Inflammatory macrophage (primary cell): ENCODE data around the gene PUDP.
"Not testable (repeated sequence)": the region's sequence is repeated elsewhere in the genome, so short reads cannot be mapped to it uniquely, and the experiment has no call there.

Source experiments
- DNase-seq, 2 donors: peaks; one replicate each; pipeline ENCODE4 v3.0.0-alpha.2; 2020 to 2022
- total RNA-seq, 18 experiments: gene quantifications; one replicate each; lab custom pipeline; 2026; ENCODE audit warnings: mixed read lengths in 6 of 18, inconsistent platforms in 2 of 18; lab: John Stamatoyannopoulos, UW

The PUDP gene
- total RNA-seq: 2.9 to 17.3 (median 9.3) reads per million in 18 experiments

- DNase-seq: peak; percentile 73 to 86
Observed at GRCh38 chrX:7147978-7148854, at the start of gene PUDP. TSS of gene PUDP (minus strand) at chrX:7148153. CDS start at chrX:7148113, 40 bp downstream.

DNA sequence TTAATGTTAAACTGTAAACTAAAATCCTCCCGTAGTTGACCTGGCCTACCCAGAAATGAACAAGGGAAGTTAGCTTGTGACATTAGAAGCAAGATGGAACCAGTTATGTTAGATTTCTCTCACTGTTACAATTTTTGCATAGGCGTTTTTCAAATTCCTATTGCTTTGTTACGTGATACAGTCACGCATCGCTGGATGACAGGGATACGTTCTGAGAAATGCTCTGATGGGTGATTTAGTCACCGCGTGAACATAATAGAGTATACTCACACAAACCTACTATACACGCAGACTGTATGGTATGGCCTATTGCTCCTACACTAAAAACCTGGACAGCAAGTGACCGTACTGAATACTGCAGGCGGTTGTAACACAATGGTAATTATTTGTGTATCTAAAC, 46.7 kb upstream of the PUDP start:
- DNase-seq: no peak

DNA sequence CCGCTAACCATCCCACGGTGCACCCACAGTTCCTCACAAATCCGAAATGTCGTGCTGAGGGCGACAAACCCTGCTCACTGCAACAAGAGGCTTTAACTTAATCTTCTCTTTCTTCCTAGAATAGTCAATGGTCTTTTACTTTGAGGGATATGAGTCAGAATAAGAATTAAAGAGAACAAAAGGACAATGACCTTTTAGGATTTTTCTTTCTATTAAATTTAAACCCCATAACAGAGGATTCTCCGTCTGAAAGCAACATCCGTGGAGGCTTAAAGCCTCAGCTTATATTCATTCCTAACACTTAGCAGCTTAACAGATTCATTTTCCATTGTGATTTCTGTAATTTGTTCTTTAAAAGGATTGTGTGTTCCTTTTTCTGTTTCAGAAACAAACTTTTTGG, 44.9 kb upstream of the PUDP start:
- no peak for DNase-seq

- DNase-seq: no peak
Observed at GRCh38 chrX:7191681-7192110, 43.7 kb upstream of the PUDP start.

- no peak for DNase-seq
Observed at GRCh38 chrX:7190157-7190556, 42.2 kb upstream of the PUDP start.

- DNase-seq: no peak
Observed at GRCh38 chrX:7188672-7189071, 40.7 kb upstream of the PUDP start.

DNA sequence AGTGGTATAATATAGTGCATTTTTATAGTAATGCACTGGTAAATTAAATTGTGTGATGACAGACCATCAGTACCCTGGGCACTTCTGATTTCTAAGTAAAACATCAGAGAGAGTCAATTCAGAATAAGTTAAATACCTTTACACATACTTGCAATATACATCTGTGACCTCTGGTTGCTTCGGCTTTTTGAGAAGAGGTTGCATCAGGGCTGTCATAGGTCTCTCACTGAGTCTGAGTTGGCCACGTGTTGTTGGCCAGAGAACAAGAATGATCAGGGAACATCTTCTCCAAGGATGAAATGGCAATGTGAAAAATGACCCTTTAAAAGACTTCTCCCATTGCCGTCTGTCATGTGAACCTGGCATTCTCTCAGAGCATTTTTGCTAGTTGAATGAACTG, 36.9 kb upstream of the PUDP start:
- no peak for DNase-seq

DNA sequence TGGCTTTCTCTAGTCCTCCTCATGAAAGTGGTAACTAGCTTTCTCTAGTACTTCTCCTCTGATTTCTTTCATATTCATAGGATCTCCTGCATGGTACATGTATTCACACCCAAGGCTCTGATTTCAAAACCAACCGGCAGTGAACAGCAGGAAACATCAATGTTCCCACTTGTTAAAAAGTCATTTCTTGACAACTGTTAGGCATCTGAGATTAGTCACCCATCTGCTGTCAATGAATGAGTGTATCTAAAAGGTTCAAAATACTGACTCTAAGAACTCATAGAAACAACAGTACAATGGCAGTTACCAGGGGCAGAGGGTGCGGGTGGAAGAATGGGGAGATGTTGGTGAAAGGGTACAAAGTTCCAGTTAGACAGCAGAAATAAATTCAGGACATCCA, 31.5 kb upstream of the PUDP start:
- DNase-seq: no peak

GRCh38 chrX:7178859-7179258, 30.9 kb upstream of the PUDP start:
- DNase-seq: not testable (repeated sequence)

- DNase-seq: peak; percentile 12 to 23
Observed at GRCh38 chrX:7170898-7171297, 22.9 kb upstream of the PUDP start.

DNA sequence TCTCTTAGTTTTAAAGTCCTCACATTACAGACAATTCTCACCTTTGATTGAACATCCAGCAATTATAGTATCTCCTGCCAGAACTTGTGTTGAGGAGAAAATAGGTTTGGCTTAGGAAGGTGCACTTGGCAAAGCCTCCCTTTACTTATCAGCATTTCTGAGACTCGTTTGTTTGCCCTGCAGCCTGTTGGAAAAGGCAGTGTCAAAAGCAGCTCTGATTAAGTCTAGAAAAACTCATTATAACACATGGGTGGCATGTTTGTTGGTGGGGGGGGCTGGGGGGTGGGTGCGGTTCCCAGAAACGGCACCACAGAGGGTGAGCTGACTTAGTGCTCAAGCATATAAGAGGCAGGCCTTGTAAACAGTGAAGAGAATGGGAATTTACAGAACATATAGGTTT, 21.7 kb upstream of the PUDP start:
- no peak for DNase-seq

DNA sequence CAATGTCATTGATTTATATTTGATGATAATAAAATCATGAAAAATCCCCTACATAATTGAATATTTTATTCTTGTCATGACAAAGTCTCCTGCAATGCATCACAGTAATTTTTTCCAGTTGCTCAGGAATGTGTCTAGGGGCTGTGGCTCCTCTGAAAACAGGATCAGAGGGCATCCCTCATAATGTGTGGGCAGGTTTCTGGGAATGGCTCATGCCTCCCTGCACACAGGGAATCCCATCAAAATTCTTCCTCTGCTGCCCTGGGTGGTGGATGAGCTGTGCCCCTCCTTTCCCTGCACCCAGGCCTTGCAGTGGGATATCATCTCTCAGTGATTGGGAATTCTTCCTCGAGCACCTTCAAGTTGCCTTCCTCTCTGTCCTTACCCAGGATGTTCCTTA, 20.4 kb upstream of the PUDP start:
- DNase-seq: no peak

- no peak for DNase-seq
Observed at GRCh38 chrX:7164174-7164573, 16.2 kb upstream of the PUDP start.

DNA sequence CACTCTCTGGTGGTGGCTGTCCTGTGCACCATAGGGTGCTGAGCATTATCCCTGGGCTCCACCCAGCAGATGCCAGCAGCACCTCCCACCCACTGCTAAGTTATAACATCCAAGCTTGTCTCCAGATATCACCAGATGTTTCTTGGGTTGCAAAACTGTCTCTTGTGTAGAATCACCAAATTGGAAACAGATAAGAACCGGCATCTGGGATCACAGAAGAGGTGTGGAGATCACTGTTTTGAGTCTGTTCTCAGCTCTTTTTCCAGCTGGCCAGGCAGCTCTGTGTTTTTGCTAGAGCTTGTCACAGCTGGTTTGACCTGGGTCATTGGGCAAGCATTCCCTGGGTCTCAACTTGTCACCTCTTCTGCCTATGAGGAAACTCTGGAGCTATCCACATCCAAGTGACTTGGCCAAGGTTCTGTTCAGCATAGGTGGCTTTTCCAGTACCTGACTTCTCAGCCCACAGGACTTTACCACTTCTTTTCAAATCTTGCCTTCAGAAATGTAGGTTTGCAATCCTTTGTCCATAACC, 15.3 kb upstream of the PUDP start:
- DNase-seq: no peak

DNA sequence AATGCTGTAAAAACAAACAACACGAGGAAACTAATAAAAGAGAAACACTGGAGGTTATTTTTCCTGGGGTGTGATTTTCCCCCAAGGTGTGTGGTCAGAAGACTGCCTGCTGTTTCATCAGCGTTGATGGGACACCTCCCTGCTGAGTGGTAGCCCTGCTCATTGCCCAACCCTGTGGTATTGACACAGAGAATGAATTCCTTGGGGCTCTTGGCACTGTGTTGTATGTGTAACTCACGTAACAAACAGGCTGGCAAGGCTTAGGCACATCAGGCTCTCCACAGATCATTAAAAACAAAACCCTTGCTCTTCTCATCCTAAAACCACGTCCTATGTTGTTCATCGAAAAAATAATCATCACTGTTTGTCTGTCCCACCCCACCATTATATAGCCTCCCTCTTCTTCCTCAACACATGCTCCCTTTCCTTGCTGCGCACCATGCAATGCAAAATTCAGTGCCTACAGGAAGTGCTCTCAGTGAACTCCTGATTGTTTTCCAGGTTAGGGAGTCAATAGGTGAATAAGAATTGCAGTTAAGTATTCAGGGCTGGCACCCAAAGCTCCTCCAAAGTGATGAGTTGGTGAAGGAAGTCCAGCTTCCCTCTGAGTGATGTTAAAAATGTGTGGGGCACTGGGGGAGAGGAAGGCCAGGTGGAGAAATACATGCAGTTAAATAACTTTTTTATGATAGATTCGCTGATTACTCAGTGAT, 11.4 kb upstream of the PUDP start:
- no peak for DNase-seq

GRCh38 chrX:7158468-7158990, 10.6 kb upstream of the PUDP start:
- no peak for DNase-seq

DNA sequence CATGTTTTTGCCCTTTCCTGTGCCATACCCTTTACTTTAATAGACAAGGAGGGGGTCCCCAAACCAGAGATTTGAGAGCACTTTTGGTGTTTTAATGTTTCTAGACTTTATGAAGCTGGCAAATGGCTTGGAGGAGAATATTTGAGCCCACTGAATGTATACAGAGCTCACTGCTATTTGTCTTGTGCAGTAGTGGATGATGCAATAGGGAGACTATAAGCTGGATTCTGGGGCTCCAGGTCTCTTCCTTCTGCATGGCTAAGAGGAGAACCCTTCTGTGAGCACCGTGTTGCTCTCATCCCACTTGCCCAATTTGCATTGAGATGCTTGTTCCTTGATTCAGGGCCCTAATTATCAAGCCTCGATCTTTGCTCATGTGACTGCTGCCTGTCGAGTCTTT, 8.9 kb upstream of the PUDP start:
- no peak for DNase-seq

- no peak for DNase-seq
Observed at GRCh38 chrX:7155163-7155562, 7.2 kb upstream of the PUDP start.

GRCh38 chrX:7154041-7154597, 6.2 kb upstream of the PUDP start:
- no peak for DNase-seq

- DNase-seq: no peak
Observed at GRCh38 chrX:7153231-7153630, 5.3 kb upstream of the PUDP start.

DNA sequence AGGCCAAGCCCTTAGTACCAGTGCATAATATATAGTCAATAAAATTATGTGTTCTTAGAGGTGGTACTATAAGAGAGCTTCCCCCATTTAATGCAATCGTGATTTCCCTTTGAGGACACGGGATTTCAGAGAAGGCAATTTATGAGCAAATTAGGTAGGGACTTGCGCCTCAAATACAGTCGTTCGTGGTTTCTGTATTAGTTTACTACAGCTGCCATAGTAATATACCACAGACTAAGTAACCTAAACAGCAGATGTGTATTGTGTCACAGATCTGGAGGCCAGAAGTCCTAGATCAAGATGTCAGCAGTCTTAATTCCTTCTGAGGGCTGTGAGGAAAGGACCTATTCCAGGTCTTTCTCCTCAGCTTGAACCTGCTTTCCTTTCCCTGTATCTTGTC, 1.5 kb upstream of the PUDP start:
- no peak for DNase-seq

GRCh38 chrX:7147413-7147977, 458 bp downstream of the PUDP start, which contains the start of gene STS:
TSS of gene STS (plus strand) at chrX:7147712. CDS start at chrX:7253200, 105,488 bp downstream.
- DNase-seq: peak in 1 of 2 donors; percentile 1
